Loucy (cell line): ENCODE results near the gene TVP23A.

Source experiments
- CTCF ChIP-seq: fragments of 200-600 bp; sonication (generic); conservative IDR thresholded peaks from 2 replicates; pipeline ENCODE4 v1.5.1; 2014; ENCODE audit warnings: mild to moderate bottlenecking, antibody characterized with exemption, low read length
- EZH2phosphoT487 ChIP-seq: fragments of 200-600 bp; IDR thresholded peaks from 2 replicates; pipeline ENCODE4 v1.6.1; 2018; ENCODE audit warnings: antibody characterized with exemption, mild to moderate bottlenecking, moderate library complexity, borderline replicate concordance

- no peak for TF ChIP-seq CTCF
- no peak for TF ChIP-seq EZH2phosphoT487
These were observed 52.8 kb downstream of the TVP23A start for GRCh38 chr16:10765772-10766171.
